HG02938 (cell line): Measurements from ENCODE around the gene PRSS56.

Experiments used
- ATAC-seq: cut with Tn5 transposase; IDR thresholded peaks from one replicate; pipeline ENCODE4 v1.9.1; 2021; ENCODE audit warnings: mild to moderate bottlenecking, moderate library complexity; ENCODE audit not compliant: unreplicated experiment

Gene PRSS56

GRCh38 chr2:232519581-232520438 lies at the start of gene PRSS56:
Gene PRSS56, plus strand, starts transcription at chr2:232520388. Its CDS starts 211 bp downstream, at chr2:232520599.
- no peak for ATAC-seq

GRCh38 chr2:232473467-232473890 lies 46.7 kb upstream of the PRSS56 start:
- no peak for ATAC-seq

GRCh38 chr2:232476045-232476444 lies 44.1 kb upstream of the PRSS56 start:
- no peak for ATAC-seq

DNA sequence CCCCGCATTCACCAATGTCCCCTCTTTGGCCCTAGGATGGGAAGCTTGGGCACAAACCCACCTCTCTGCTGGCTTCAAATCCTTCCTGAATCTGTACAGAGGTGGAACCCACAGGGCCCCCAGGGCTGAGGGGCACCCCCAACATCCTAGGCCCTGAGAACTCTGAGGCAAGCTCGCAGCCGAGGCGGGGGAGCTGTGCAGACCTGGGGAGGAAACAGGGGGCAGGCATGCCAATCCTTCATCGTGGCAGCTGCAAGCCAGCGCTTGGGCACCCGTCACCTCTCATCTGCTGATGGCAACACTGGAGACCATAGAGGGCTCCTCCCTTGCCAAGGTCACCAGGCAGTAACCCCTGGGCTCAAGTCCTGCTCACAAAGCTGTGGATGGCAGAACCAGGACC lies 43.4 kb upstream of the PRSS56 start:
- ATAC-seq: no peak

DNA sequence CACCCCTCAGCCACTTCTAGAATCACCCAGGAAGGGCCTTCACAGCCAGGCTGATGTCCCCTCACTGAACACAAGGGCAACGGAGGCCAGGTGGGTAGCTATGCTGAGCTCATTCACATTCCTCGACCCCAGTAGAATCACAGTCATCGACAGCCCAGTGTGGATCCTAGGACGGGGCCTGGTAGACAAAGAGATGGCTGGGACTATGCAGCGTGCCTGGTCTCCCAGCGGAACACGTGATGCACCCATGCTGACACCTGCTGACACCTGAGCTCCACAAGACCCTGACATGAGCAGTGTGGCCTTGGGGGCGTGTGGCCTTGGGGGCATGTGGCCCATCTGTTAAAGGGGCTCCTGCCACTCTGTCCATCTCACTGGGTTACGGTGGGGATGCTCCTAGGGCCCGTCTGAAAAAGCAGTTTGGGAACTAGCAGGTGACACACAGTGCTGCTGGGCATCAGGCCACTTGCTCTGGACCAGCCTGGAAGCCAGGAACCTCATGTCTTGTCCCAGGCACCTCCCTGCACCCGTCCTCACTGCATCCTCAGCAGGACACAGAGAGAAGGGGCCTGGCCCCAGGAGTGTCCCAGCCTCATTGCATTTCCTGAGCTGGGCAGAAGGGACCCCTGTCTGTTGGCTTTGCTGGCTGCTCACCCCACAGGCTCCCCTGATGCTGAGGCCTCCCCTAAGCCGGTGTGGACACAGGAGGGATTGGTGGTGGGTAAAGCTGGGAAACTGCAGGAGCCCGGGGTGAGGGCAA lies 42.3 kb upstream of the PRSS56 start:
- ATAC-seq: no peak

GRCh38 chr2:232478571-232479340 lies 41.4 kb upstream of the PRSS56 start:
- ATAC-seq: no peak

- ATAC-seq: no peak
Measured at GRCh38 chr2:232479341-232480200, 40.6 kb upstream of the PRSS56 start.

DNA sequence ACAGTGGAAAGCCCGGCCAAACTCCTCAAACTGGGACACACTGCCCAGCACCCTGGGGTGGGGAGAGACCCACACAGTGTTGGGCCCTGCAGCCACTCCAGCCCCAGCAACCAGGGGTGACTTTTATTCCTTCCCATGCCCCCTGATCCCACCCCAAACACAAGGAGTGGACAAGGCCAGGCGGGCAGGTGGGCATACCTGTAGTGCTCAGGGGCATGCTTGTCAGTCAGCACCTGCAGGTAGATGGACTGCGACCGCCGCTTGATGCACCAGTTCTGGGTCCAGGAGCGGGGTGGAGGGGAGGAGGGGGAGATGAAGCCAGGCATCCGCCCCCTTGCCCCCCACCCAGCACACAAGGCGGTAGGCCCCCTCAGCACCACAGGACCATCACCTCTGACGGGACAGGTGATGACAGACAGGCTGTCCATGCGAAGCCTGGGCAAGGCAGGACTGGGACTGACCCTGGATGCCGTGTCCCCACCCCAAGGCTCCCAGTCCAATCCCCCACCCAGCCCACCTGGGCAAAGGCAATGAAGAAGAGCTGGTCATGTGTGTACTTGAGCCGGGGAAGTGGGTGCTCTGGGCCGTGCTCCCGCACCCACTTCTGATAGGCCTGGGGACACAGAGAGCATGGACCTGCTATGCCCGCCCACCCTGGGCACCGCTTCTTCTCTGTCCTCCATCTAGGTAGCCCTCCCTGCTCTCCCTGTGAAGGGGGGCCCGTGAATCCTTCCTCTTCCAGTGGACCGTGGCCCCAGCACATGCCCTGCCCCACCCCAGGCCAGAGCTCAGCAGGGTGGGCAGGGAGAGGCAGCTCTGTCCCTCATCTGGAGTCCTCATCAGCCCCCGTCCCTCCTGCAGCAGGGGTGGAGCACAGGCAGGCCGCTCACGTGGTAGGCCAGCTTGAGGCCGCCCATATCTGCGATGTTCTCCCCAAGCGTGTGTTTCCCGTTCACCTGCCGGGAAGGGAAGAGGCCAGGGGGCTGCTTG lies 39.7 kb upstream of the PRSS56 start:
- ATAC-seq: no peak

DNA sequence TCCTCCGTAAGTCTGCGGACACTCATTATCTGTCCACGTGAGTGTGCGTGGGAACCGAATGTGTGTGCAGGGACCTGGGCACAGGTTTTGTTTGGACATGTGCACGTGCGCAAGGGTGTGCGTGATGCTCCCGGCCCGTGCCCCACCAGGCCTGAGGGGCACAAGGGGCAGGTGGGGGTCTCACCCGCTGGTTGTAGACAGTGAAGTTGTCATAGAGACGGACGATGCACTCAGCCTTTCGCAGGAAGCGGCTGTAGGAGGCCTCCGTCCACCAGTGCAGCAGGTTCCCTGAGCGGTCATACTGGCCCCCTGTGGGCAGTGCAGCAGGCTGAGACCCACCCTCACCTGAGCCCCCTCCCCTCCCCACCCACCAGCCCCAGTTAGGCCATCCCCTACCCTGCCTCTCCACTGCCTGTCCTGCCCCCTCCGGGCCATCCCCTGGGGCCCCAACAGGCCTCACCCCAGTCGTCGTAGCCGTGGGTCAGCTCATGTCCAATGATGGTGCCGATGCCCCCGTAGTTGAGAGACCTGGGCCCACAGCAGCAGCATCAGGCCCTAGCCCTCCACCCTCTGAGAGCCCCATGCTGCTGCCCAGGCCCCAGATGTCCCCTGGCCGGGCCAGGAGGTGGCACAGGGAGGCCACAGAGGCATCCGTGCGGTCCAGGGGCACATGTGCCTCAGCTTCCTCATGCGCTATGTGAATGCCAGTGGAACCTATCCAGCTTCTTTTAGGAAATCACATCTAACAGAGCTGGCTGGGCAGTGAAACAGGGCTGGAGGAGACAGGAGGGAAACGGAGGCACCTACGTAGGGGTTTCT lies 38.7 kb upstream of the PRSS56 start:
- ATAC-seq: no peak

GRCh38 chr2:232482301-232483238 lies 37.6 kb upstream of the PRSS56 start:
- ATAC-seq: no peak

- ATAC-seq: no peak
Measured at GRCh38 chr2:232483311-232483922, 36.8 kb upstream of the PRSS56 start.

- ATAC-seq: no peak
Measured at GRCh38 chr2:232483923-232484627, 36.1 kb upstream of the PRSS56 start.

DNA sequence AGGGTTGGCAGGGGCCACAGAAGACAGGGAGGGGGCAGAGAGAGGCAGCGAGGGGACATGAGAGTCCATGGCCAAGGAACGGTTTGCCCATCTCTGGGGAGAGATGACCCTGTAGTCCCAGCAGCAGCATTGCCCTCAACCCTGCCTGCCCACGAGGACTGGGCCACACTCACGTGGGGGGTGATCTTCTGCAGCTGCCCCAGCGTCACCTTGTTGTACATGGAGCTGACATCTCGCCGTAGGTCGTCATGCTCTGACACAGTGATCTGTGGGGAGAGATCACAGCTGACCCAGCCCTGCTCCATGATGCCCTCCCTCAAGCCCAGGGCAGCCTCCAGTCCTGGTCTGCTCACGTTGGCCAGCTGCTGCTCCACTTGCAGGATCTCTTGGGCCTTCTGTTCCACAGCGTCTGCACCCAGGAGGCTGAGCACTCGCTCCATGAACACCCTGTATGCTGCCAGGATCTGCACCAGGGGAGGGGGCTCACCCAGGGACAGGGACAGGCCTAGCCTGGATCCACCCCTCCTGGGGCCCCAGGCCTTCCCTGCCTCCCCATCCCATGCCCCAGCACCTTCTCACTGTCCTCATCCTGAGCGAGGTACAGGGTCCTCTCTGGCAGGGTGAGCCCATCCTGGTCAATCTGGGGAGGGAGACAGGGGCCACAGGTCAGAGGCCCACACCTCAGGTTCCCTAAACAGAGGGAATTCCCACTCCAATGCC lies 35.4 kb upstream of the PRSS56 start:
- ATAC-seq: no peak

GRCh38 chr2:232485348-232485756 lies 34.8 kb upstream of the PRSS56 start:
- no peak for ATAC-seq

GRCh38 chr2:232485757-232486557 lies 34.2 kb upstream of the PRSS56 start:
- ATAC-seq: no peak
